SK-N-SH (cell line): ENCODE data around the gene LLGL1. TPM values are rescaled to one million over a fixed set of nuclear protein-coding genes. Genes with fewer than 3 reads are reported as not detected.
"Not testable (repeated sequence)": the region's sequence is repeated elsewhere in the genome, so short reads cannot be mapped to it uniquely, and the experiment has no call there.

ENCODE experiments used
- CTCF ChIA-PET: fragments of 300-600, 350-600 bp; formaldehyde crosslinking; extraction: SDS; loops from one replicate; lab custom pipeline; 2021; lab: Yijun Ruan, JAX
- POLR2A ChIA-PET: fragments of 350-600 bp; sonication (Branson Sonifier 250); formaldehyde crosslinking; extraction: SDS; loops from one replicate; lab custom pipeline; 2020; ENCODE audit warnings: antibody characterized with exemption, inconsistent platforms; lab: Yijun Ruan, JAX
- DNase-seq: peaks from one replicate; pipeline ENCODE4 v3.0.0; 2012
- H2AFZ ChIP-seq: fragments of 200-600 bp; sonication (generic); 2 replicates; pipeline ENCODE4 v1.8.1; 2016; ENCODE audit warnings: antibody characterized with exemption, mild to moderate bottlenecking, low read depth
- H3F3A ChIP-seq: fragments of 200-600 bp; sonication (generic); replicated peaks from 2 replicates; pipeline ENCODE3; 2016; ENCODE audit warnings: antibody characterized with exemption, mild to moderate bottlenecking; ENCODE audit not compliant: insufficient read depth
- H3K27ac ChIP-seq, 2 experiments: fragments of 200-500 bp in 1 of 2; fragments of 200-600 bp in 1 of 2; sonication (Bioruptor generic) in 1 of 2; sonication (generic), shearing (Covaris generic) in 1 of 2; 2 replicates each; pipeline versions ENCODE4 v1.5.1 to v1.6.1; 2014 to 2016; ENCODE audit warnings: low read depth in 2 of 2, inconsistent platforms in 1 of 2, low read length in 1 of 2, mild to moderate bottlenecking in 1 of 2, mixed read lengths in 1 of 2
- H3K27me3 ChIP-seq: fragments of 200-600 bp; sonication (generic), shearing (Covaris generic); 2 replicates; pipeline ENCODE4 v1.6.1; 2016; ENCODE audit warnings: mixed run types; ENCODE audit not compliant: insufficient read depth
- H3K36me3 ChIP-seq, 2 experiments: fragments of 200-500 bp in 1 of 2; fragments of 200-600 bp in 1 of 2; sonication (Bioruptor generic) in 1 of 2; sonication (generic) in 1 of 2; replicated peaks in 1 of 2; 2 replicates each; pipeline versions ENCODE3 to v1.5.1; 2014 to 2016; ENCODE audit warnings: low read length in 1 of 2, mild to moderate bottlenecking in 1 of 2; ENCODE audit not compliant: insufficient read depth in 2 of 2, control insufficient read depth in 1 of 2
- H3K4me1 ChIP-seq, 2 experiments: fragments of 200-500 bp in 1 of 2; fragments of 200-600 bp in 1 of 2; sonication (Bioruptor generic) in 1 of 2; sonication (generic), shearing (Covaris generic) in 1 of 2; 2 replicates each; pipeline versions ENCODE4 v1.5.1 to v1.6.1; 2014 to 2016; ENCODE audit warnings: low read depth in 1 of 2, low read length in 1 of 2, mixed run types in 1 of 2; ENCODE audit not compliant: insufficient read depth in 2 of 2, control insufficient read depth in 1 of 2
- H3K4me2 ChIP-seq: fragments of 200-600 bp; sonication (generic), shearing (Covaris generic); 2 replicates; pipeline ENCODE4 v1.6.1; 2017; ENCODE audit warnings: mixed run types
- H3K4me3 ChIP-seq, 2 experiments: fragments of 200-500 bp in 1 of 2; fragments of 200-600 bp in 1 of 2; sonication (Bioruptor generic) in 1 of 2; sonication (generic), shearing (Covaris generic) in 1 of 2; 2 replicates each; pipeline versions ENCODE4 v1.5.1 to v1.8.1; 2014 to 2016; ENCODE audit warnings: low read depth in 2 of 2, inconsistent platforms in 1 of 2, low read length in 1 of 2, mild to moderate bottlenecking in 1 of 2, mixed read lengths in 1 of 2, moderate library complexity in 1 of 2
- H3K79me2 ChIP-seq: fragments of 200-600 bp; sonication (generic); 2 replicates; pipeline ENCODE4 v1.8.1; 2017; ENCODE audit warnings: mild to moderate bottlenecking; ENCODE audit not compliant: insufficient read depth
- H3K9ac ChIP-seq: fragments of 200-600 bp; sonication (generic); 2 replicates; pipeline ENCODE4 v1.6.1; 2017; ENCODE audit warnings: mixed run types
- H3K9me2 ChIP-seq: fragments of 200-600 bp; sonication (generic); 2 replicates; pipeline ENCODE4 v1.6.1; 2017; ENCODE audit warnings: mixed run types
- H3K9me3 ChIP-seq: fragments of 200-600 bp; sonication (generic); 2 replicates; pipeline ENCODE4 v1.6.1; 2017; ENCODE audit warnings: mixed run types, mild to moderate bottlenecking, moderate library complexity
- H4K20me1 ChIP-seq: fragments of 200-600 bp; sonication (generic); 2 replicates; pipeline ENCODE4 v1.6.1; 2017; ENCODE audit warnings: mild to moderate bottlenecking, mixed run types; ENCODE audit not compliant: insufficient read depth
- ELF1 ChIP-seq: IDR thresholded peaks from 2 replicates; pipeline ENCODE4 v1.4.0; 2012
- EZH2phosphoT487 ChIP-seq: fragments of 200-600 bp; sonication (generic); IDR thresholded peaks from 2 replicates; pipeline ENCODE4 v1.6.1; 2017; ENCODE audit warnings: low read depth, mixed run types, mild to moderate bottlenecking, antibody characterized with exemption, moderate library complexity, borderline replicate concordance
- FOSL2 ChIP-seq: IDR thresholded peaks from 2 replicates; pipeline ENCODE4 v1.4.0; 2012; ENCODE audit warnings: low read depth, mild to moderate bottlenecking, moderate library complexity, borderline replicate concordance
- FOXJ3 ChIP-seq: sonication (generic); formaldehyde crosslinking; IDR thresholded peaks from 2 replicates; pipeline ENCODE4 v1.5.1; 2020; ENCODE audit warnings: mild to moderate bottlenecking, missing genetic modification reagents
- FOXM1 ChIP-seq: IDR thresholded peaks from 2 replicates; pipeline ENCODE4 v1.4.0; 2012; ENCODE audit warnings: low read depth, mild to moderate bottlenecking
- GATA2 ChIP-seq: sonication (generic); formaldehyde crosslinking; IDR thresholded peaks from 2 replicates; pipeline ENCODE4 v1.5.0; 2020; ENCODE audit warnings: mild to moderate bottlenecking, missing genetic modification reagents
- MXI1 ChIP-seq: IDR thresholded peaks from 2 replicates; pipeline ENCODE4 v1.6.1; 2012; ENCODE audit warnings: mild to moderate bottlenecking, low read depth, low read length, improper control_type of control experiment
- RCOR1 ChIP-seq: fragments of 150-350 bp; IDR thresholded peaks from 2 replicates; pipeline ENCODE4 v1.6.1; 2017; ENCODE audit warnings: antibody characterized with exemption, low read length
- SMC3 ChIP-seq: IDR thresholded peaks from 2 replicates; pipeline ENCODE4 v1.6.1; 2012; ENCODE audit warnings: low read depth, low read length, improper control_type of control experiment
- TAF1 ChIP-seq: IDR thresholded peaks from 2 replicates; pipeline ENCODE4 v1.6.1; 2012; ENCODE audit warnings: low read depth, mild to moderate bottlenecking, low read length, moderate library complexity, borderline replicate concordance
- TEAD4 ChIP-seq: IDR thresholded peaks from 2 replicates; pipeline ENCODE4 v1.4.0; 2012; ENCODE audit warnings: mild to moderate bottlenecking, borderline replicate concordance; ENCODE audit not compliant: insufficient read depth
- YY1 ChIP-seq: IDR thresholded peaks from 2 replicates; pipeline ENCODE4 v1.4.0; 2012; ENCODE audit warnings: low read depth, mild to moderate bottlenecking
- WGBS: methylation state at CpG from one replicate; pipeline ENCODE4 v1.1.6; 2017; ENCODE audit warnings: low lambda C conversion rate; 5-methylcytosine and 5-hydroxymethylcytosine counted together
- polyA plus RNA-seq, 3 experiments: library from polyadenylated mRNA; depleted of rRNA; stranded (reverse); fragments of >200 nt; gene quantifications; 2 replicates each; pipeline ENCODE4 v1.2.3, GENCODE V29; 2012
- TF ChIP-seq, protein P1 (sequence below): IDR thresholded peaks from 2 replicates; pipeline ENCODE4 v1.4.0; 2012; ENCODE audit warnings: low read depth

The LLGL1 gene
- polyA plus RNA-seq, 1 of the 3 experiments (the other 2 are of a cell fraction) = 31.4 TPM

DNA sequence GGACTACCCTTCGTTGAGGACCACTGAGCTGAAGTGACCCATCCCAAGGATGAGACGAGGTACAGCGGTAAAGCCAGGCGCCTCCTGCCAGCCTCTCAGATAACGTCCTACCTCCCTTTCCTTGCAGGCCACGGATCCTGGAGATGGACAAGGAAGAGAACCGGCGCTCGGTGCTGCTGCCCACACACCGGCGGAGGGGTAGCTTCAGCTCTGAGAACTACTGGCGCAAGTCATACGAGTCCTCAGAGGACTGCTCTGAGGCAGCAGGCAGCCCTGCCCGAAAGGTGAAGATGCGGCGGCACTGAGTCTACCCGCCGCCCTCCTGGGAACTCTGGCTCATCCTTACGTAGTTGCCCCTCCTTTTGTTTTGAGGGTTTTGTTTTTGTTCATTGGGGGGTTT is 17.3 kb upstream of the LLGL1 start:
- no peaks in the 10 kb centered on the region for H3F3A ChIP-seq
- ChIA-PET CTCF (interaction anchor here (2.0 to 6.4 kb wide), 2 partner anchors 10 to 16 kb away, joined by 7 to 41 read pairs; no protein-coding TSS in a partner anchor), POLR2A (no interaction called here)
- H3K27ac ChIP-seq = no peak overlapping the region
- H4K20me1 ChIP-seq = peaks cover 32% of the 10 kb centered on the region
- H3K36me3 ChIP-seq = peaks cover 20 to 45% of the 10 kb centered on the region in 2 experiments
- no peak overlapping the region for H2AFZ ChIP-seq
- 98% methylated on average over 18 of the region's 19 CpGs for WGBS
- no peak overlapping the region for H3K4me3 ChIP-seq
- peaks cover 29% of the 10 kb centered on the region for H3K79me2 ChIP-seq
- TF ChIP-seq ELF1 (no peak), TAF1 (no peak), EZH2phosphoT487 (no peak), FOXJ3 (no peak), GATA2 (CRISPR knock-in tag) (no peak), YY1 (no peak)
- no peaks in the 10 kb centered on the region for H3K27me3 ChIP-seq
- H3K4me1 ChIP-seq = peaks cover 0 to 9% of the 10 kb centered on the region in 2 experiments; a peak in 1 of 4 replicates
- no peaks in the 10 kb centered on the region for H3K9me2 ChIP-seq
- no peak overlapping the region for H3K9ac ChIP-seq
- no peaks in the 10 kb centered on the region for H3K9me3 ChIP-seq
- H3K4me2 ChIP-seq = no peak overlapping the region
- no peak for DNase-seq

DNA sequence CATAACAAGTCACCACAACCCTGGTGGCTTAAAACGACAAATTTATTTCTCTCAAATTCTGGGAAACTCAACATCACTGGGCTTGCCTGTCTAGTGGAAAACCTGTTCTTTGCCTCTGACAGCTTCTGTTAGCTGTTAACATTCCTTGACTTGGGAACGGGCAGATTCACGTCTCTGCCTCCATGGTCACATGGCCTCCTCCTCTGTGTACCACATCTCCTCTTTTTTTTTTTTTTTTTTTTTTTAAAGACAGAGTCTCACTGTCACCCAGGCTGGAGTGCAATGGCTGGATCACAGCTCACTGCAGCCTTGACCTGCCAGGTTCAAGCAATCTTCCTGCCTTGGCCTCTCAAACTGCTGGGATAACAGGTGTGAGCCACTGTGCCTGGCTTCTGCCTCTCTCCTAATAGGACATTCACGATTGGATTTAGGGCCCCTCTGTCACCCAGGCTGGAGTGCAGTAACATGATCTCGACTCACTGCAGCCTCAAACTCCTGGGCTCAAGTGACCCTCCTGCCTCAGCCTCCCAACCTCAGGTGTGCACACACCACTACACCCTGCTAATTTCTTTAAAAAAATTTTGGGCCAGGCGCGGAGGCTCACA is 11.7 kb upstream of the LLGL1 start:
- WGBS = 77% methylated on average over 7 of the region's 7 CpGs
- no peaks in the 10 kb centered on the region for H4K20me1 ChIP-seq
- no peaks in the 10 kb centered on the region for H3K27me3 ChIP-seq

DNA sequence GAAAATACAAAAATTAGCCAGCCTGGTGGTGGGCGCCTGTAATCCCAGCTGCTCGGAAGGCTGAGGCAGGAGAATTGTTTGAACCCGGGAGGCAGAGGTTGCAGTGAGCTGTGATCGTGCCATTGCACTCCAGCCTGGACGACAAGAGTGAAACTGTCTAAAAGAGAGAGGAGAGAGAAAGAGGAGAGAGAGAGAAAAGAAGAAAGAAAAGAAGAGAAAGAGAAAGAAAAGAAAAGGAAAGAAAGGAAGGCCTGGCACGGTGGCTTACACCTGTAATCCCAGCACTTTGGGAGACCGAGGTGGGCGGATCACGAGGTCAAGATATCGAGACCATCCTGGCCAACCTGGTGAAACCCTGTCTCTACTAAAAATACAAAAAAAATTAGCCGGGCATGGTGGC is 8.5 kb upstream of the LLGL1 start:
- H3K9me2 ChIP-seq, H4K20me1 ChIP-seq, H3K27ac ChIP-seq, H2AFZ ChIP-seq, H3K4me3 ChIP-seq, H3K9me3 ChIP-seq, DNase-seq, POLR2A ChIA-PET, H3K27me3 ChIP-seq, H3K9ac ChIP-seq, H3K79me2 ChIP-seq, H3K4me2 ChIP-seq, H3K36me3 ChIP-seq: not testable (repeated sequence)
- H3K4me1 ChIP-seq = peaks cover 5 to 12% of the 10 kb centered on the region in 2 experiments; a peak in 3 of 4 replicates
- 78% methylated on average over 11 of the region's 11 CpGs for WGBS
- peaks cover 13% of the 10 kb centered on the region for H3F3A ChIP-seq
- CTCF ChIA-PET = interaction anchor here (0.7 to 3.4 kb wide), 14 partner anchors 9 to 76 kb away, joined by 3 to 41 read pairs (median 6); partner anchors contain the start of gene LLGL1

More for the DNA sequence above, 11.7 kb upstream of the LLGL1 start:
- Histone ChIP-seq H3K9me2 (no peaks in the 10 kb centered on the region), H3K27ac (no peak overlapping the region), H3K4me1 (no peaks in the 10 kb centered on the region), H3K9ac (no peak overlapping the region), H3K9me3 (no peaks in the 10 kb centered on the region), H3K4me2 (no peak overlapping the region), H3K79me2 (no peaks in the 10 kb centered on the region), H3K36me3 (peaks cover 12 to 18% of the 10 kb centered on the region in 2 experiments), H3F3A (peaks cover 10% of the 10 kb centered on the region), H3K4me3 (no peak overlapping the region), H2AFZ (no peak overlapping the region)
- DNase-seq = no peak
- ChIA-PET CTCF (interaction anchor here (1.0 to 1.8 kb wide), 2 partner anchors 8 to 14 kb away, joined by 3 to 6 read pairs; no protein-coding TSS in a partner anchor), POLR2A (interaction anchor here (0.6 to 0.7 kb wide), 2 partner anchors 9 to 92 kb away, joined by 3 read pairs; no protein-coding TSS in a partner anchor)
- TF ChIP-seq, protein P1, sequence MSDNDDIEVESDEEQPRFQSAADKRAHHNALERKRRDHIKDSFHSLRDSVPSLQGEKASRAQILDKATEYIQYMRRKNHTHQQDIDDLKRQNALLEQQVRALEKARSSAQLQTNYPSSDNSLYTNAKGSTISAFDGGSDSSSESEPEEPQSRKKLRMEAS = no peak
- TF ChIP-seq FOSL2 (no peak), TEAD4 (no peak), FOXM1 (no peak), GATA2 (CRISPR knock-in tag) (no peak), RCOR1 (no peak), SMC3 (no peak), MXI1 (no peak), TAF1 (no peak)
